ENCODE results near the gene TSR1. TPM values are rescaled to one million over a fixed set of nuclear protein-coding genes. Genes with fewer than 3 reads are reported as not detected.

Gene TSR1
- total RNA-seq, 1 donor from 2014 or later, result 17.7 TPM

GRCh38 chr17:2302778-2303203, 33.5 kb downstream of the TSR1 start:
- Histone ChIP-seq H3K27ac (peak overlapping the region; percentile 86), H3K36me3 (peaks cover 18% of the 10 kb centered on the region), H3K4me1 (peaks cover 20% of the 10 kb centered on the region), H3K9me3 (no peaks in the 10 kb centered on the region), H3K4me3 (peak overlapping the region; percentile 84), H3K27me3 (no peaks in the 10 kb centered on the region)
- intact Hi-C loops (cut with DNase I), result no loop called here
- TF ChIP-seq, protein P1, sequence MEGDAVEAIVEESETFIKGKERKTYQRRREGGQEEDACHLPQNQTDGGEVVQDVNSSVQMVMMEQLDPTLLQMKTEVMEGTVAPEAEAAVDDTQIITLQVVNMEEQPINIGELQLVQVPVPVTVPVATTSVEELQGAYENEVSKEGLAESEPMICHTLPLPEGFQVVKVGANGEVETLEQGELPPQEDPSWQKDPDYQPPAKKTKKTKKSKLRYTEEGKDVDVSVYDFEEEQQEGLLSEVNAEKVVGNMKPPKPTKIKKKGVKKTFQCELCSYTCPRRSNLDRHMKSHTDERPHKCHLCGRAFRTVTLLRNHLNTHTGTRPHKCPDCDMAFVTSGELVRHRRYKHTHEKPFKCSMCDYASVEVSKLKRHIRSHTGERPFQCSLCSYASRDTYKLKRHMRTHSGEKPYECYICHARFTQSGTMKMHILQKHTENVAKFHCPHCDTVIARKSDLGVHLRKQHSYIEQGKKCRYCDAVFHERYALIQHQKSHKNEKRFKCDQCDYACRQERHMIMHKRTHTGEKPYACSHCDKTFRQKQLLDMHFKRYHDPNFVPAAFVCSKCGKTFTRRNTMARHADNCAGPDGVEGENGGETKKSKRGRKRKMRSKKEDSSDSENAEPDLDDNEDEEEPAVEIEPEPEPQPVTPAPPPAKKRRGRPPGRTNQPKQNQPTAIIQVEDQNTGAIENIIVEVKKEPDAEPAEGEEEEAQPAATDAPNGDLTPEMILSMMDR (IDR thresholded peaks at IDR 0.05), result no peak
- DNase-seq, result no peak
- no peak for ATAC-seq

- no peak overlapping the region for H3K4me3 ChIP-seq
- intact Hi-C loops (cut with DNase I), result no loop called here
- H3K27me3 ChIP-seq, result no peaks in the 10 kb centered on the region
- DNase-seq (no peak), ATAC-seq (no peak)
- peaks cover 20% of the 10 kb centered on the region for H3K4me1 ChIP-seq
- H3K9me3 ChIP-seq, result no peaks in the 10 kb centered on the region
- TF ChIP-seq, protein P1 (IDR thresholded peaks at IDR 0.05), result no peak
- no peak overlapping the region for H3K27ac ChIP-seq
- H3K36me3 ChIP-seq, result peaks cover 45% of the 10 kb centered on the region
Measured at GRCh38 chr17:2299756-2300155, 36.5 kb downstream of the TSR1 start.

DNA sequence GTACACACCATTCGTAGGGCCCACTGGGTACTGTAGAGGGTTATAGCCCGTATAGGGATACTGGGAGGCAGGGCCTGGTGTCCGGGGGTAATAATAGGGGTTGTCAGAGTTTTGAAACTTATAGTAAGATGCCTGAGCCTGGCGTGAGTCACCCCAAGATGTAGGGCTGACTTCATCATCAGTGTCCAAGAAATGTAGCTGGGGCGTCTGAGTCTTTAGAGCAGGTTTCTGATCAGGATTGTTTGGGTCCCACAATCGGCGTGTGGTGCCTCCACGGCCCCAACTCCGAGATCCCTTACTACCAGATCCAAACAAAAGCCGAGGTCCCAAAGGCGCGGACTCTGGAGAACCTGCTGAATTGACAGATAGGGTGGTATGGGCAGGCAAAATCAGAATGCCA, 37.1 kb downstream of the TSR1 start:
- no peak overlapping the region for H3K4me3 ChIP-seq
- no peak overlapping the region for H3K27ac ChIP-seq
- no peaks in the 10 kb centered on the region for H3K27me3 ChIP-seq
- intact Hi-C loops (cut with DNase I), result no loop called here
- H3K36me3 ChIP-seq, result peaks cover 46% of the 10 kb centered on the region
- H3K9me3 ChIP-seq, result no peaks in the 10 kb centered on the region
- no peak for DNase-seq
- no peak for ATAC-seq
- peaks cover 15% of the 10 kb centered on the region for H3K4me1 ChIP-seq
- TF ChIP-seq, protein P1 (IDR thresholded peaks at IDR 0.05), result no peak

- TF ChIP-seq, protein P1 (IDR thresholded peaks at IDR 0.05), result no peak
- DNase-seq (no peak), ATAC-seq (no peak)
- Histone ChIP-seq H3K27me3 (no peaks in the 10 kb centered on the region), H3K4me3 (no peak overlapping the region), H3K4me1 (peaks cover 9% of the 10 kb centered on the region), H3K27ac (no peak overlapping the region), H3K9me3 (no peaks in the 10 kb centered on the region), H3K36me3 (peaks cover 67% of the 10 kb centered on the region)
- intact Hi-C loops (cut with DNase I), result no loop called here
Measured at GRCh38 chr17:2297023-2297422, 39.2 kb downstream of the TSR1 start.

GRCh38 chr17:2295575-2295974, 40.7 kb downstream of the TSR1 start:
- TF ChIP-seq, protein P1 (IDR thresholded peaks at IDR 0.05), result no peak
- Histone ChIP-seq H3K4me3 (no peak overlapping the region), H3K9me3 (no peaks in the 10 kb centered on the region), H3K36me3 (peaks cover 82% of the 10 kb centered on the region), H3K4me1 (no peaks in the 10 kb centered on the region), H3K27ac (no peak overlapping the region), H3K27me3 (no peaks in the 10 kb centered on the region)
- ATAC-seq (no peak), DNase-seq (no peak)
- intact Hi-C loops (cut with DNase I), result no loop called here

DNA sequence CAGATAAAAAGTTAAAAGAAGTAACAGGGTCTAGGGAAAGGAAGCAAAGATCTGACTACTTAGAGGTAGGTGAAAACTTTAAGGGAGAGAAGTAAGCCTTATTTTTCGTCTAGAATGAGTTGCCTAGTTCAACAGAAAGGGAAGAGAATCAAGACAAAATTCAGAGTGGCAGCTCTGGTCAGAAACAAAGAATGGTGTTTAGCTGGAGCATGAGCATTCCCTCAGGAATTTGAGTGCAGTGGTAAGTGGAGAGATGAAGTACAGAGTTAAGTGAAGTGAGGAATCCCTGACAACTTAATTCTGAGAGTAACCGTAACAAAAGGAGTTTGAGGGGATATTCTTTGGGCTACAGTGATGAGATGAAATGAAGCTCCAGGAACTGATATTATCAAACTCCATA, 44.2 kb downstream of the TSR1 start:
- TF ChIP-seq, protein P1 (IDR thresholded peaks at IDR 0.05), result no peak
- peaks cover 88% of the 10 kb centered on the region for H3K36me3 ChIP-seq

More for the DNA sequence above, 44.2 kb downstream of the TSR1 start:
- no peaks in the 10 kb centered on the region for H3K27me3 ChIP-seq
- H3K27ac ChIP-seq, result no peak overlapping the region
- ATAC-seq (peak; percentile 39), DNase-seq (no peak)
- H3K4me3 ChIP-seq, result no peak overlapping the region
- no peaks in the 10 kb centered on the region for H3K4me1 ChIP-seq
- intact Hi-C loops (cut with DNase I), result no loop called here
- no peaks in the 10 kb centered on the region for H3K9me3 ChIP-seq
